Astrocyte of the cerebellum (primary cell): Measurements from ENCODE around the gene HLCS.
A peak's percentile ranks its signal among the peaks of the same experiment; 100 is the strongest.

Experiments used
- DNase-seq: peaks from one replicate; pipeline ENCODE4 v3.0.0-alpha.2; 2011; ENCODE audit warnings: low read depth
- H3K4me3 ChIP-seq: 2 replicates; pipeline ENCODE4 v1.5.1; 2011; ENCODE audit warnings: mild to moderate bottlenecking, low read depth, low read length, moderate library complexity
- in situ Hi-C: cut with HindIII; loops from 2 replicates; pipeline ENCODE4 v1.10.0; 2017; ENCODE audit warnings: low sequenced_read_pairs
- TF ChIP-seq, protein P1 (sequence below): IDR thresholded peaks from 2 replicates; pipeline ENCODE4 v1.5.1; 2012; ENCODE audit warnings: low read length, low read depth, moderate library complexity, mild to moderate bottlenecking; ENCODE audit errors: missing control alignments

The HLCS gene

DNA sequence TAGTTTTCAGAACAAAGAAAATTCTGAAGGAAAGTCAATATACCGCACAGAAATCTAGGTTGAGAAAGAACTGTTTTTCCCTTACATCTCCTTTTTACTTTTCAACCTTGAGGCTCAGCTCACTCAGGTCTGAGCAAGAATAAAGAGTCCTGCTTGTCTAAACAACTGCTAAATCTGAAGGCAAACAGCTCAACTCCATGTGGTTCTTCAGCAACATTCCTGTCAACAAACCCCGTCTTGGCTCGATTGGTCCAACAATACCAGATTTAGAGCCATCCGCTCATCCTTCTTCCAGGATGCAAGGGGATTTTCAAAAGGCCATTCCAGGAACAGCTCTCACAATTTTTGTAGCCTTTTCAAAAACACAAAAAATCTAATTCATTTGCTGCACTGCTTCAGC is 119.8 kb downstream of the HLCS start:
- no peak for DNase-seq
- in situ Hi-C loops = no loop called here
- TF ChIP-seq, protein P1, sequence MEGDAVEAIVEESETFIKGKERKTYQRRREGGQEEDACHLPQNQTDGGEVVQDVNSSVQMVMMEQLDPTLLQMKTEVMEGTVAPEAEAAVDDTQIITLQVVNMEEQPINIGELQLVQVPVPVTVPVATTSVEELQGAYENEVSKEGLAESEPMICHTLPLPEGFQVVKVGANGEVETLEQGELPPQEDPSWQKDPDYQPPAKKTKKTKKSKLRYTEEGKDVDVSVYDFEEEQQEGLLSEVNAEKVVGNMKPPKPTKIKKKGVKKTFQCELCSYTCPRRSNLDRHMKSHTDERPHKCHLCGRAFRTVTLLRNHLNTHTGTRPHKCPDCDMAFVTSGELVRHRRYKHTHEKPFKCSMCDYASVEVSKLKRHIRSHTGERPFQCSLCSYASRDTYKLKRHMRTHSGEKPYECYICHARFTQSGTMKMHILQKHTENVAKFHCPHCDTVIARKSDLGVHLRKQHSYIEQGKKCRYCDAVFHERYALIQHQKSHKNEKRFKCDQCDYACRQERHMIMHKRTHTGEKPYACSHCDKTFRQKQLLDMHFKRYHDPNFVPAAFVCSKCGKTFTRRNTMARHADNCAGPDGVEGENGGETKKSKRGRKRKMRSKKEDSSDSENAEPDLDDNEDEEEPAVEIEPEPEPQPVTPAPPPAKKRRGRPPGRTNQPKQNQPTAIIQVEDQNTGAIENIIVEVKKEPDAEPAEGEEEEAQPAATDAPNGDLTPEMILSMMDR = no peak
- H3K4me3 ChIP-seq = no peak overlapping the region

DNA sequence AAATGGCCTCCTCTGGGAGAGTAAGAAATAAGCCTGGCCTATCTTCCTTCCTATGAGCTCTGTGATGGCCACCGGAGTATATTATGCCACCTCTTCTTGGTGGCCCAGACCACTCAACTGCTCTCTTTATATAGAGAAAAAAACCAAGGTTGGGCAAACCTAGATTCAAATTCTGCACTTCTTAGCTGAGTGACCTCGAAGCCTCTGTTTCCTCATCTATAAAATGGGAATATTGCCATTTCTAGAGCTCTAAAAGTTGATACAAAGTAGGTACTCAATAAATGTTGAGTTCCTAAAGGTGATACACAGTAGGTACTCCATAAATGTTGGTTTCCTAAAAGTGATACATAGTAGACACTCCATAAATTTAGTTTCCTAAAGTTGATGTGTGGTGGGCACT is 120.7 kb downstream of the HLCS start:
- in situ Hi-C loops = no loop called here
- TF ChIP-seq, protein P1 = no peak
- H3K4me3 ChIP-seq = no peak overlapping the region
- DNase-seq = no peak

DNA sequence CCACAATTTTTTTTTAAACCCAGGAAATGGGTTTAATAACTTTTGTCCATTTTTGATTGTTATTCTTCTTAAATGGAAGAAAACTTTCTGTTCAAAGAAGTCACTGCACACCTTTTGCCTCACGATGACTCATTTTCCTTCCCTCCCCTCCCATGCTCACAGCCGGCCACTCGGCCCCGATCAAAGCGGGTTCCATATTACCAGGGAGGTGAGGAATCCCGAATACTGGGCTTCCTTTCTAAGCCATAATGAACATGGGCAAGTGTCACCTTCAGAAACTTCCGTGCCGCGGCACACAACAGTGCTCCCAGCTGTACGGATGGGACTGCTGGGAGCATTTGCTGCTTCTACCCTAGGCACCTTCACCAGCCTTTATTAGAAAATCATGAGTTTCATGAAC is 121.4 kb downstream of the HLCS start:
- TF ChIP-seq, protein P1 = no peak
- no peak for DNase-seq
- in situ Hi-C loops = no loop called here

DNA sequence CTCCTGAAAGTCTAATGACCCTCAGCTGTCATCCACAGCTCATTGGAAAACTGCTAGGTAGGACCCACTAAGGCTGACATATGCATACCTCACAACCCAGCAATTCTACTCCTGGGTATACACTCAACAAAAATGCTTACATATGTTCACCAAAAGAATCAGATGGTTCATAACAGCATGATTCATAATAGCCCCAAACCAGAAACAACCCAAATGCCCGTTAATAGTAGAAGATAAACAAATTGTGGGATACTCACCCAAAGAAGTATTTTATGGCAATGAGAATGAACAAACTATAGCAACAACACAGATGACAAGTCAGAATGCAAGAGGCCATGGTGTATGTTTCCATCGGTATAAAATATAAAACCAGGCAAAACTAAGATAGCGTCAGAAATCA is 124.6 kb downstream of the HLCS start:
- in situ Hi-C loops = no loop called here
- H3K4me3 ChIP-seq = no peak overlapping the region
- TF ChIP-seq, protein P1 = no peak
- DNase-seq = no peak

More for the DNA sequence above, 121.4 kb downstream of the HLCS start:
- no peak overlapping the region for H3K4me3 ChIP-seq

DNA sequence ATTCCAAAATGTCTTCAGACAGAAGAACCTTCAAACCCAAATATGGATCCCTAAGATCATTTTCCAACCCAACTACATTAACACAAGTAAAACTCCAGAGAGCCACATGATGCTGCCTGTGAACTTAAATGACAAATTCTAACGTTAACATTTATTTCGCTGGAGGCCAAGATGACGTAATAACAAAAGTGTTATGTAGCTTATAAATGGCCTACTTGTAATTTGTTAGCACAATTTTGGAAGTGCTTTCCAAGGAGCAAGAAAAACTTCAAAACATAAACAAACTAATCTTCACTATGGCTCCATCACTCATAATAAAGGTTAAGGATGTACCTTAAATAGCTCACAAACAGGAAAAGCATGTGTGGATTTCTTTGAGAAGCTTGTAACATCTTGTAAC is 126.7 kb downstream of the HLCS start:
- no peak overlapping the region for H3K4me3 ChIP-seq
- in situ Hi-C loops = no loop called here
- TF ChIP-seq, protein P1 = no peak
- DNase-seq = no peak

DNA sequence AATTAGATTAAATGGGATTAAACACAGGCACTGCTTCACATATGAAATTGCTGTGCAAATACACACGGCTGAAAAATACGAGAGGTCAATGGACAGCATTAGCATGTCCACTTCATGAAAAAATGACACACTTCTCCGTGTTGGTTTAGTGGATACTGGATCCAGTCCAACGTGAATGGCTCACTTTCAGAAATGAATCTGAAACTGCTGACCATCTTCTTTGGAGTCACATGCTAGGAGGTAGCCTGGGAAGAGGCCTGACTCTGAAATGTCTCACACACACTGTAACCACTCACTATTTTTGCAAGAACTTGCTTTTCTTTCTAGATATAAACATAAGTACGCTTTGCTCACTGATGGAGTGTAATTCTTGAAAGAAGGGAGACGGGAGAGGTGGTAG is 127.3 kb downstream of the HLCS start:
- no peak overlapping the region for H3K4me3 ChIP-seq
- in situ Hi-C loops = no loop called here
- TF ChIP-seq, protein P1 = no peak
- DNase-seq = peak; percentile 32

DNA sequence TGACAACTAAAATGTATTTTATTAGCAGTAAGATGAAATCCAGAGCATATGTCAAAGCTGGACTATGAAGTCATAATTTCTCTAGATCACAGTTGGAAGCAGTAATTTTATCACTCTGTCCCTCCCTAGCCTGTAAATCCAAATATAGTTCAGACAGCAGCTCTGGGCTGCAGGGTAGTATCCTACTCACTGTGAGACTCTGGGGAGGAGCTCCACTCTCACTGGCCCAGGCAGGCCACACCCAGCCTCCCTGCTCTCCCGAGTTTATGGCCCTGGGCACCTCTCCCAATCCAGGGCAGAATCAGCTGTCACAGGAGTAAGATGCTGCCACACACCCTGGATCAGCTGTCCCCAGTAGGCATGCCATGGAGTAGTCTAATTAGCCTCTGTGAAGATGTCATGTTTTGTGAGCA is 131.1 kb downstream of the HLCS start:
- in situ Hi-C loops = no loop called here
- no peak for DNase-seq
- TF ChIP-seq, protein P1 = no peak
- no peak overlapping the region for H3K4me3 ChIP-seq
